Adipocyte (in vitro differentiated cells): ENCODE data around the gene GTF2H2C.
"Not testable (repeated sequence)": the region's sequence is repeated elsewhere in the genome, so short reads cannot be mapped to it uniquely, and the experiment has no call there.

ENCODE experiments used
- DNase-seq: peaks from one replicate; pipeline ENCODE4 v3.0.0-alpha.2; 2015; ENCODE audit warnings: low read depth
- H3K27me3 ChIP-seq: replicated peaks from 2 replicates; pipeline ENCODE4 v1.7.0; 2013; ENCODE audit warnings: mild to moderate bottlenecking, low read length, moderate library complexity; ENCODE audit not compliant: control insufficient read depth, insufficient read depth
- H3K36me3 ChIP-seq: 2 replicates; pipeline ENCODE4 v1.7.0; 2013; ENCODE audit warnings: low read length, mild to moderate bottlenecking, moderate library complexity; ENCODE audit not compliant: control insufficient read depth, insufficient read depth, severe bottlenecking
- H3K4me1 ChIP-seq: 2 replicates; pipeline ENCODE4 v1.7.0; 2013; ENCODE audit warnings: mild to moderate bottlenecking, low read length, moderate library complexity; ENCODE audit not compliant: control insufficient read depth, insufficient read depth
- H3K4me3 ChIP-seq: 2 replicates; pipeline ENCODE4 v1.7.0; 2013; ENCODE audit warnings: mild to moderate bottlenecking, low read length, moderate library complexity
- H3K9ac ChIP-seq: 2 replicates; pipeline ENCODE4 v1.7.0; 2013; ENCODE audit warnings: mild to moderate bottlenecking, low read length, moderate library complexity
- H3K9me3 ChIP-seq: 2 replicates; pipeline ENCODE4 v1.7.0; 2013; ENCODE audit warnings: mild to moderate bottlenecking, low read length, moderate library complexity; ENCODE audit not compliant: control insufficient read depth

The GTF2H2C gene

GRCh38 chr5:69559908-69560330 is at the start of gene GTF2H2C:
Gene GTF2H2C, plus strand, starts transcription at chr5:69560191. Its CDS starts 4,942 bp downstream, at chr5:69565133.
- H3K27me3 ChIP-seq, H3K4me1 ChIP-seq, H3K9me3 ChIP-seq, H3K36me3 ChIP-seq: not testable (repeated sequence)
- Histone ChIP-seq H3K4me3 (peak within 1 kb of the TSS; percentile 79), H3K9ac (peak within 1 kb of the TSS; percentile 75)
- peak; percentile 78 for DNase-seq

- H3K9ac ChIP-seq = no peak overlapping the region
- no peaks in the 10 kb centered on the region for H3K36me3 ChIP-seq
- H3K4me1 ChIP-seq = peaks cover 17% of the 10 kb centered on the region
- H3K4me3 ChIP-seq = no peak overlapping the region
- DNase-seq = no peak
- no peaks in the 10 kb centered on the region for H3K9me3 ChIP-seq
- H3K27me3 ChIP-seq = no peaks in the 10 kb centered on the region
Observed at GRCh38 chr5:69510694-69511093, 49.3 kb upstream of the GTF2H2C start.

- peak overlapping the region; percentile 14 for H3K4me3 ChIP-seq
- no peaks in the 10 kb centered on the region for H3K9me3 ChIP-seq
- no peak overlapping the region for H3K9ac ChIP-seq
- H3K27me3 ChIP-seq = no peaks in the 10 kb centered on the region
- peaks cover 31% of the 10 kb centered on the region for H3K4me1 ChIP-seq
- peak; percentile 54 for DNase-seq
- no peaks in the 10 kb centered on the region for H3K36me3 ChIP-seq
Observed at GRCh38 chr5:69512740-69513260, 47.2 kb upstream of the GTF2H2C start.

GRCh38 chr5:69515570-69515969 is 44.4 kb upstream of the GTF2H2C start:
- H3K4me1 ChIP-seq = peaks cover 41% of the 10 kb centered on the region
- H3K27me3 ChIP-seq, H3K4me3 ChIP-seq, H3K9me3 ChIP-seq, DNase-seq, H3K36me3 ChIP-seq, H3K9ac ChIP-seq: not testable (repeated sequence)

GRCh38 chr5:69516769-69517168 is 43.2 kb upstream of the GTF2H2C start:
- Histone ChIP-seq H3K9me3 (no peaks in the 10 kb centered on the region), H3K27me3 (no peaks in the 10 kb centered on the region), H3K36me3 (no peaks in the 10 kb centered on the region), H3K4me3 (peak overlapping the region; percentile 33), H3K4me1 (peaks cover 52% of the 10 kb centered on the region), H3K9ac (peak overlapping the region; percentile 66)
- DNase-seq = no peak

- Histone ChIP-seq H3K36me3 (no peaks in the 10 kb centered on the region), H3K9me3 (no peaks in the 10 kb centered on the region), H3K4me3 (no peak overlapping the region), H3K9ac (no peak overlapping the region), H3K4me1 (peaks cover 43% of the 10 kb centered on the region), H3K27me3 (no peaks in the 10 kb centered on the region)
- DNase-seq = peak; percentile 23
Observed at GRCh38 chr5:69517763-69518212, 42.2 kb upstream of the GTF2H2C start.

- no peaks in the 10 kb centered on the region for H3K36me3 ChIP-seq
- H3K9ac ChIP-seq = no peak overlapping the region
- H3K9me3 ChIP-seq = no peaks in the 10 kb centered on the region
- no peaks in the 10 kb centered on the region for H3K27me3 ChIP-seq
- H3K4me3 ChIP-seq = no peak overlapping the region
- H3K4me1 ChIP-seq = peaks cover 35% of the 10 kb centered on the region
- DNase-seq = no peak
Observed at GRCh38 chr5:69519285-69519684, 40.7 kb upstream of the GTF2H2C start.

- no peak for DNase-seq
- Histone ChIP-seq H3K27me3 (no peaks in the 10 kb centered on the region), H3K9me3 (no peaks in the 10 kb centered on the region), H3K36me3 (no peaks in the 10 kb centered on the region), H3K4me1 (peaks cover 28% of the 10 kb centered on the region), H3K4me3 (no peak overlapping the region), H3K9ac (no peak overlapping the region)
Observed at GRCh38 chr5:69522035-69522434, 38.0 kb upstream of the GTF2H2C start.

GRCh38 chr5:69525490-69525889 is 34.5 kb upstream of the GTF2H2C start:
- H3K4me3 ChIP-seq = no peak overlapping the region
- no peaks in the 10 kb centered on the region for H3K36me3 ChIP-seq
- no peak for DNase-seq
- no peak overlapping the region for H3K9ac ChIP-seq
- H3K9me3 ChIP-seq = no peaks in the 10 kb centered on the region
- no peaks in the 10 kb centered on the region for H3K27me3 ChIP-seq
- peaks cover 13% of the 10 kb centered on the region for H3K4me1 ChIP-seq

GRCh38 chr5:69526660-69527059 is 33.3 kb upstream of the GTF2H2C start:
- no peak overlapping the region for H3K9ac ChIP-seq
- H3K36me3 ChIP-seq = no peaks in the 10 kb centered on the region

GRCh38 chr5:69527128-69527770 is 32.7 kb upstream of the GTF2H2C start:
- H3K36me3 ChIP-seq = no peaks in the 10 kb centered on the region
- H3K4me1 ChIP-seq = peaks cover 2% of the 10 kb centered on the region
- no peak for DNase-seq
- H3K27me3 ChIP-seq = no peaks in the 10 kb centered on the region
- no peaks in the 10 kb centered on the region for H3K9me3 ChIP-seq
- no peak overlapping the region for H3K4me3 ChIP-seq
- H3K9ac ChIP-seq = no peak overlapping the region

More at GRCh38 chr5:69526660-69527059, 33.3 kb upstream of the GTF2H2C start:
- DNase-seq = no peak
- H3K27me3 ChIP-seq = no peaks in the 10 kb centered on the region
- no peaks in the 10 kb centered on the region for H3K9me3 ChIP-seq
- no peak overlapping the region for H3K4me3 ChIP-seq
- peaks cover 2% of the 10 kb centered on the region for H3K4me1 ChIP-seq

- no peak for DNase-seq
- H3K9ac ChIP-seq = no peak overlapping the region
- peaks cover 3% of the 10 kb centered on the region for H3K4me1 ChIP-seq
- no peaks in the 10 kb centered on the region for H3K36me3 ChIP-seq
- H3K9me3 ChIP-seq = no peaks in the 10 kb centered on the region
- H3K4me3 ChIP-seq = no peak overlapping the region
- H3K27me3 ChIP-seq = no peaks in the 10 kb centered on the region
Observed at GRCh38 chr5:69528035-69528434, 32.0 kb upstream of the GTF2H2C start.
